ENCODE data around the gene ALK.

ALK gene

GRCh38 chr2:29921560-29921915, at the start of gene ALK:
Gene ALK, minus strand, starts transcription at chr2:29921586. Its CDS starts 927 bp downstream, at chr2:29920659.
- peak; percentile 73 for DNase-seq

- no peak for DNase-seq
Observed at GRCh38 chr2:29966266-29966665, 44.9 kb upstream of the ALK start.

- DNase-seq, result no peak
Observed at GRCh38 chr2:29963972-29964570, 42.7 kb upstream of the ALK start.

GRCh38 chr2:29962922-29963321, 41.5 kb upstream of the ALK start:
- DNase-seq, result no peak

GRCh38 chr2:29954316-29954715, 32.9 kb upstream of the ALK start:
- DNase-seq, result no peak

- DNase-seq, result no peak
Observed at GRCh38 chr2:29952973-29953372, 31.6 kb upstream of the ALK start.

GRCh38 chr2:29951576-29951975, 30.2 kb upstream of the ALK start:
- DNase-seq, result no peak

GRCh38 chr2:29950481-29950880, 29.1 kb upstream of the ALK start:
- DNase-seq, result no peak

- no peak for DNase-seq
Observed at GRCh38 chr2:29949042-29949441, 27.7 kb upstream of the ALK start.

GRCh38 chr2:29946505-29946904, 25.1 kb upstream of the ALK start:
- no peak for DNase-seq

GRCh38 chr2:29942711-29943110, 21.3 kb upstream of the ALK start:
- DNase-seq, result no peak

- no peak for DNase-seq
Observed at GRCh38 chr2:29940706-29941105, 19.3 kb upstream of the ALK start.

- DNase-seq, result no peak
Observed at GRCh38 chr2:29936020-29936419, 14.6 kb upstream of the ALK start.

GRCh38 chr2:29931818-29932217, 10.4 kb upstream of the ALK start:
- no peak for DNase-seq

- peak; percentile 61 for DNase-seq
Observed at GRCh38 chr2:29923110-29923721, 1.8 kb upstream of the ALK start.

- no peak for DNase-seq
Observed at GRCh38 chr2:29922605-29923004, 1.2 kb upstream of the ALK start.

- no peak for DNase-seq
Observed at GRCh38 chr2:29920631-29921559, 491 bp downstream of the ALK start.

- peak; percentile 38 for DNase-seq
Observed at GRCh38 chr2:29920130-29920577, 1.2 kb downstream of the ALK start.

GRCh38 chr2:29918941-29919340, 2.4 kb downstream of the ALK start:
- no peak for DNase-seq

- no peak for DNase-seq
Observed at GRCh38 chr2:29917781-29918180, 3.6 kb downstream of the ALK start.

- DNase-seq, result no peak
Observed at GRCh38 chr2:29916571-29916970, 4.8 kb downstream of the ALK start.

- no peak for DNase-seq
Observed at GRCh38 chr2:29910960-29911359, 10.4 kb downstream of the ALK start.

GRCh38 chr2:29910465-29910864, 10.9 kb downstream of the ALK start:
- DNase-seq, result no peak

- DNase-seq, result no peak
Observed at GRCh38 chr2:29902356-29902755, 19.0 kb downstream of the ALK start.

All from activated CD4-positive, alpha-beta T cell treated with anti-CD3 and anti-CD28 coated beads, Interleukin-10, Interleukin-2, amounts not matched to agents 100 ng/mL and 50 ng/mL, durations not matched to agents 16 hours and 8 hours (primary cell).